K562 (cell line): Measurements from ENCODE around the gene LTK. TPM values are rescaled to one million over a fixed set of nuclear protein-coding genes. Genes with fewer than 3 reads are reported as not detected.

Source experiments
- ATAC-seq: fragments of 200-7000 bp; cut with Tn5 transposase; 3 replicates; pipeline ENCODE4 v1.9.1; 2020; ENCODE audit warnings: moderate library complexity
- BruUV-seq: library from RNA; stranded (reverse); fragments of 400-500 nt; replicated peaks from 2 replicates; lab custom pipeline; 2021; lab: Mats Ljungman, UMichigan
- CTCF ChIA-PET: fragments of 300-600 bp; formaldehyde crosslinking; extraction: SDS; loops from one replicate; lab custom pipeline; 2021; ENCODE audit warnings: low intra/inter-chr PET ratio; lab: Yijun Ruan, JAX
- POLR2A ChIA-PET: fragments of 300-600, 350-650 bp; sonication (Branson Sonifier 250); formaldehyde crosslinking; extraction: SDS; loops from one replicate; lab custom pipeline; 2021; ENCODE audit warnings: antibody characterized with exemption, inconsistent platforms; lab: Yijun Ruan, JAX
- DNase-seq, 4 experiments: peaks; one replicate each; pipeline versions ENCODE4 v3.0.0 to v3.0.0-alpha.2; 2011 to 2018; ENCODE audit warnings: low spot score in 3 of 4, mixed read lengths in 3 of 4; ENCODE audit errors: extremely low read depth in 1 of 4
- FAIRE-seq: peaks from 2 replicates; lab custom pipeline; 2011; peaks lifted over from hg19 to GRCh38; lab: Jason Lieb, UNC
- H2AFZ ChIP-seq: 2 replicates; pipeline ENCODE4 v1.6.0; 2011; ENCODE audit warnings: low read depth, low read length, control low read depth, inconsistent platforms
- H3K27ac ChIP-seq: fragments of 200-600 bp; 3 replicates; pipeline ENCODE4 v1.8.0; 2011; ENCODE audit warnings: low read depth, mild to moderate bottlenecking, control low read depth, inconsistent platforms, low read length, moderate library complexity, mixed read lengths; ENCODE audit errors: extremely low read depth
- H3K27me3 ChIP-seq, 2 experiments: fragments of 300-600 bp in 1 of 2; 2 replicates in 1 of 2; 3 replicates in 1 of 2; pipeline versions ENCODE4 v1.6.0 to v1.8.0; 2011; ENCODE audit warnings: inconsistent platforms in 2 of 2, low read length in 2 of 2, mild to moderate bottlenecking in 1 of 2, mixed read lengths in 1 of 2, moderate library complexity in 1 of 2; ENCODE audit not compliant: control insufficient read depth in 2 of 2, insufficient read depth in 2 of 2
- H3K36me3 ChIP-seq: fragments of 300-600 bp; 3 replicates; pipeline ENCODE4 v1.8.0; 2011; ENCODE audit warnings: mild to moderate bottlenecking, low read length, inconsistent platforms; ENCODE audit not compliant: control insufficient read depth, insufficient read depth
- H3K4me1 ChIP-seq, 2 experiments: fragments of 200-600 bp in 1 of 2; replicated peaks in 1 of 2; 2 replicates in 1 of 2; 3 replicates in 1 of 2; pipeline versions ENCODE4 v1.5.1 to v1.8.0; 2011; ENCODE audit warnings: inconsistent platforms in 2 of 2, low read length in 2 of 2, mild to moderate bottlenecking in 1 of 2, mixed read lengths in 1 of 2, moderate library complexity in 1 of 2; ENCODE audit not compliant: control insufficient read depth in 2 of 2, insufficient read depth in 2 of 2
- H3K4me2 ChIP-seq: 2 replicates; pipeline ENCODE4 v1.6.1; 2011; ENCODE audit warnings: low read length, control low read depth, inconsistent platforms, mixed read lengths; ENCODE audit not compliant: insufficient read depth
- H3K4me3 ChIP-seq: fragments of 200-600 bp; sonication (generic), shearing (Covaris generic); 2 replicates; pipeline ENCODE4 v1.5.1; 2016; ENCODE audit warnings: control low read depth, inconsistent platforms
- H3K79me2 ChIP-seq: fragments of 200-600 bp; 3 replicates; pipeline ENCODE4 v1.8.0; 2011; ENCODE audit warnings: low read length, inconsistent platforms; ENCODE audit not compliant: control insufficient read depth, insufficient read depth
- H3K9ac ChIP-seq, 2 experiments: 2 replicates each; pipeline versions ENCODE4 v1.6.0 to v1.6.1; 2011; ENCODE audit warnings: low read depth in 2 of 2, low read length in 2 of 2, control low read depth in 1 of 2, inconsistent platforms in 1 of 2, mild to moderate bottlenecking in 1 of 2, mixed read lengths in 1 of 2; ENCODE audit not compliant: insufficient read depth in 1 of 2
- H3K9me1 ChIP-seq: one replicate; pipeline ENCODE4 v1.6.0; 2011; ENCODE audit warnings: inconsistent platforms, mild to moderate bottlenecking, low read length, moderate library complexity; ENCODE audit not compliant: control insufficient read depth, insufficient read depth
- H3K9me3 ChIP-seq: replicated peaks from 2 replicates; pipeline ENCODE4 v1.5.1; 2011; ENCODE audit warnings: low read depth, low read length, inconsistent platforms; ENCODE audit not compliant: control insufficient read depth, insufficient read depth
- H4K20me1 ChIP-seq: replicated peaks from 2 replicates; pipeline ENCODE4 v1.6.1; 2011; ENCODE audit warnings: low read length, inconsistent platforms, mixed read lengths; ENCODE audit not compliant: control insufficient read depth, insufficient read depth
- HLTF ChIP-seq: fragments of 450-650 bp; IDR thresholded peaks from 2 replicates; pipeline ENCODE4 v1.6.1; 2016
- SUPT5H ChIP-seq: fragments of 450-650 bp; IDR thresholded peaks from 2 replicates; pipeline ENCODE4 v1.6.1; 2016
- ZC3H4 ChIP-seq: sonication (generic); formaldehyde crosslinking; IDR thresholded peaks from 2 replicates; pipeline ENCODE4 v1.9.0; 2021; ENCODE audit warnings: missing genetic modification reagents, borderline replicate concordance
- WGBS: fragments of 100-300 bp; shearing (Covaris generic); methylation state at CpG from one replicate; pipeline ENCODE4 v1.1.6; 2016; ENCODE audit warnings: low coverage, mixed read lengths; ENCODE audit not compliant: insufficient coverage; ENCODE audit errors: missing lambda C conversion rate; 5-methylcytosine and 5-hydroxymethylcytosine counted together
- in situ Hi-C: fragments of 300-500 bp; cut with MboI; formaldehyde crosslinking; loops from 4 replicates; pipeline ENCODE4 v1.15.0; 2018; ENCODE audit warnings: inconsistent platforms, mixed read lengths
- intact Hi-C: fragments of 100-400 bp; cut with micrococcal nuclease; formaldehyde crosslinking; loops from 2 replicates; pipeline ENCODE4 v1.14.2; 2022
- polyA plus RNA-seq, 8 experiments: library from polyadenylated mRNA; depleted of rRNA in 4 of 8; stranded (reverse) in 5 of 8; unstranded in 3 of 8; fragments of >200 nt; fragmentation: Nextera tagmentation in 2 of 8; fragmentation: Illumina TruSeq in 1 of 8; extraction: Ambion mirVana in 2 of 8; extraction: Trizol in 1 of 8; gene quantifications; 2 replicates each; pipeline versions ENCODE4 v1.2.1 to v1.2.3, GENCODE V29; 2011 to 2014; ENCODE audit warnings: inconsistent platforms in 1 of 8, missing spikeins in 1 of 8
- total RNA-seq, 7 experiments: library from RNA; depleted of rRNA in 6 of 7; stranded (reverse); fragments of >200 nt in 6 of 7; fragmentation: Illumina TruSeq in 2 of 7; extraction: Trizol in 2 of 7; gene quantifications; 2 replicates each; pipeline versions ENCODE4 v1.2.1 to v1.2.3, GENCODE V29; 2011 to 2021; ENCODE audit warnings: low replicate concordance in 1 of 7
- TF ChIP-seq, protein P1 (sequence below): fragments of 450-650 bp; formaldehyde crosslinking; IDR thresholded peaks from 2 replicates; pipeline ENCODE4 v1.4.0; 2022; ENCODE audit warnings: missing genetic modification characterization
- TF ChIP-seq, protein P2 (sequence below): fragments of 450-650 bp; formaldehyde crosslinking; conservative IDR thresholded peaks from 2 replicates; pipeline ENCODE4 v1.4.0; 2022; ENCODE audit warnings: mild to moderate bottlenecking, missing genetic modification characterization
- TF ChIP-seq, protein P3 (sequence below): sonication (generic); formaldehyde crosslinking; IDR thresholded peaks from 2 replicates; pipeline ENCODE4 v1.9.0; 2022; ENCODE audit warnings: mild to moderate bottlenecking, missing genetic modification reagents
- TF ChIP-seq, protein P4 (sequence below), 3 experiments: fragments of 200-800 bp in 1 of 3; sonication (Bioruptor generic) in 1 of 3; sonication (generic) in 1 of 3; formaldehyde crosslinking in 1 of 3; IDR thresholded peaks; 2 replicates each; pipeline versions ENCODE4 v1.6.1 to v1.8.0; 2016 to 2022; ENCODE audit warnings: mild to moderate bottlenecking in 2 of 3, missing compliant biosample characterization in 2 of 3, missing genetic modification characterization in 2 of 3, missing genetic modification reagents in 1 of 3
- TF ChIP-seq, protein P5 (sequence below): fragments of 450-650 bp; formaldehyde crosslinking; IDR thresholded peaks from 2 replicates; pipeline ENCODE4 v1.4.0; 2022; ENCODE audit warnings: missing genetic modification characterization
- TF ChIP-seq, protein P6 (sequence below): fragments of 250-450 bp; sonication (Bioruptor Pico); IDR thresholded peaks from 2 replicates; pipeline ENCODE4 v1.4.0; 2020; ENCODE audit warnings: mild to moderate bottlenecking, moderate library complexity
- TF ChIP-seq, protein P7 (sequence below), 2 experiments: fragments of 200-800 bp in 1 of 2; sonication (Bioruptor generic) in 1 of 2; sonication (generic) in 1 of 2; formaldehyde crosslinking in 1 of 2; IDR thresholded peaks in 1 of 2; conservative IDR thresholded peaks in 1 of 2; 2 replicates each; pipeline versions ENCODE4 v1.5.0 to v1.6.1; 2016 to 2020; ENCODE audit warnings: missing compliant biosample characterization in 1 of 2, missing genetic modification characterization in 1 of 2, missing genetic modification reagents in 1 of 2

The LTK gene
- total and polyA plus RNA-seq, 9 of the 15 experiments (the other 6 are each of a cell fraction or from before 2014, with no cell fraction given), result 0.25 to 4.4 (median 1.8) TPM

DNA sequence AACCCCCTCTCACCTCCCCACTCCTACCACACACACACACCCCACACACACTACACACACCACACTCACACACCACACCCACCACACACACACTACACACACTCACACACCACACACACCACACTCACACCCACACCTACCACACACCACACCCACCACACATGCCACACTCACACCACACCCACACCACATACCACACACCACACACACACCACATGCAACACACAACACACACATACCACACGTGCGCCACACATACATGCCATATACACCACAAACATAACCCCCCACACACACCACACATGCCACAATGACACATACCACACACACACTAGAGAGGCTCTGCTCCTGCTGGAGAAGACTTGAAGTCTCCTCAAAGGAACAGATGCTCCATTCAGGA, 25.8 kb downstream of the LTK start:
- POLR2A ChIA-PET, result no interaction called here
- 0 out of 2 replicates have a peak, but pooled peaks have one; percentile 38 for TF ChIP-seq ZC3H4 (CRISPR knock-in tag)
- TF ChIP-seq, protein P1, sequence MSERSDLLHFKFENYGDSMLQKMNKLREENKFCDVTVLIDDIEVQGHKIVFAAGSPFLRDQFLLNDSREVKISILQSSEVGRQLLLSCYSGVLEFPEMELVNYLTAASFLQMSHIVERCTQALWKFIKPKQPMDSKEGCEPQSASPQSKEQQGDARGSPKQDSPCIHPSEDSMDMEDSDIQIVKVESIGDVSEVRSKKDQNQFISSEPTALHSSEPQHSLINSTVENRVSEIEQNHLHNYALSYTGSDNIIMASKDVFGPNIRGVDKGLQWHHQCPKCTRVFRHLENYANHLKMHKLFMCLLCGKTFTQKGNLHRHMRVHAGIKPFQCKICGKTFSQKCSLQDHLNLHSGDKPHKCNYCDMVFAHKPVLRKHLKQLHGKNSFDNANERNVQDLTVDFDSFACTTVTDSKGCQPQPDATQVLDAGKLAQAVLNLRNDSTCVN (CRISPR knock-in tag), result peak; percentile 84; the same call in 1 of the 2 replicates
- TF ChIP-seq HLTF, result 0 out of 2 replicates have a peak, but pooled peaks have one; percentile 58
- TF ChIP-seq, protein P2, sequence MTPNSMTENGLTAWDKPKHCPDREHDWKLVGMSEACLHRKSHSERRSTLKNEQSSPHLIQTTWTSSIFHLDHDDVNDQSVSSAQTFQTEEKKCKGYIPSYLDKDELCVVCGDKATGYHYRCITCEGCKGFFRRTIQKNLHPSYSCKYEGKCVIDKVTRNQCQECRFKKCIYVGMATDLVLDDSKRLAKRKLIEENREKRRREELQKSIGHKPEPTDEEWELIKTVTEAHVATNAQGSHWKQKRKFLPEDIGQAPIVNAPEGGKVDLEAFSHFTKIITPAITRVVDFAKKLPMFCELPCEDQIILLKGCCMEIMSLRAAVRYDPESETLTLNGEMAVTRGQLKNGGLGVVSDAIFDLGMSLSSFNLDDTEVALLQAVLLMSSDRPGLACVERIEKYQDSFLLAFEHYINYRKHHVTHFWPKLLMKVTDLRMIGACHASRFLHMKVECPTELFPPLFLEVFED (CRISPR knock-in tag), result peak; percentile 88; the same call in 1 of the 2 replicates
- TF ChIP-seq, protein P3, sequence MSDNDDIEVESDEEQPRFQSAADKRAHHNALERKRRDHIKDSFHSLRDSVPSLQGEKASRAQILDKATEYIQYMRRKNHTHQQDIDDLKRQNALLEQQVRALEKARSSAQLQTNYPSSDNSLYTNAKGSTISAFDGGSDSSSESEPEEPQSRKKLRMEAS, result peak; percentile 12; the same call in 1 of the 2 replicates
- TF ChIP-seq, protein P4, sequence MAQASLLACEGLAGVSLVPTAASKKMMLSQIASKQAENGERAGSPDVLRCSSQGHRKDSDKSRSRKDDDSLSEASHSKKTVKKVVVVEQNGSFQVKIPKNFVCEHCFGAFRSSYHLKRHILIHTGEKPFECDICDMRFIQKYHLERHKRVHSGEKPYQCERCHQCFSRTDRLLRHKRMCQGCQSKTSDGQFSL (CRISPR knock-in tag; IDR thresholded peaks at IDR 0.05), result 0 out of 2 replicates have a peak, but pooled peaks have one; percentile 63
- TF ChIP-seq, protein P4 (tag; IDR thresholded peaks at IDR 0.05), result no peak
- TF ChIP-seq, protein P5, sequence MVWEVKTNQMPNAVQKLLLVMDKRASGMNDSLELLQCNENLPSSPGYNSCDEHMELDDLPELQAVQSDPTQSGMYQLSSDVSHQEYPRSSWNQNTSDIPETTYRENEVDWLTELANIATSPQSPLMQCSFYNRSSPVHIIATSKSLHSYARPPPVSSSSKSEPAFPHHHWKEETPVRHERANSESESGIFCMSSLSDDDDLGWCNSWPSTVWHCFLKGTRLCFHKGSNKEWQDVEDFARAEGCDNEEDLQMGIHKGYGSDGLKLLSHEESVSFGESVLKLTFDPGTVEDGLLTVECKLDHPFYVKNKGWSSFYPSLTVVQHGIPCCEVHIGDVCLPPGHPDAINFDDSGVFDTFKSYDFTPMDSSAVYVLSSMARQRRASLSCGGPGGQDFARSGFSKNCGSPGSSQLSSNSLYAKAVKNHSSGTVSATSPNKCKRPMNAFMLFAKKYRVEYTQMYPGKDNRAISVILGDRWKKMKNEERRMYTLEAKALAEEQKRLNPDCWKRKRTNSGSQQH (CRISPR knock-in tag), result peak; percentile 85; the same call in 1 of the 2 replicates
- TF ChIP-seq SUPT5H, result peak; percentile 35; the same call in 1 of the 2 replicates
- TF ChIP-seq, protein P6, sequence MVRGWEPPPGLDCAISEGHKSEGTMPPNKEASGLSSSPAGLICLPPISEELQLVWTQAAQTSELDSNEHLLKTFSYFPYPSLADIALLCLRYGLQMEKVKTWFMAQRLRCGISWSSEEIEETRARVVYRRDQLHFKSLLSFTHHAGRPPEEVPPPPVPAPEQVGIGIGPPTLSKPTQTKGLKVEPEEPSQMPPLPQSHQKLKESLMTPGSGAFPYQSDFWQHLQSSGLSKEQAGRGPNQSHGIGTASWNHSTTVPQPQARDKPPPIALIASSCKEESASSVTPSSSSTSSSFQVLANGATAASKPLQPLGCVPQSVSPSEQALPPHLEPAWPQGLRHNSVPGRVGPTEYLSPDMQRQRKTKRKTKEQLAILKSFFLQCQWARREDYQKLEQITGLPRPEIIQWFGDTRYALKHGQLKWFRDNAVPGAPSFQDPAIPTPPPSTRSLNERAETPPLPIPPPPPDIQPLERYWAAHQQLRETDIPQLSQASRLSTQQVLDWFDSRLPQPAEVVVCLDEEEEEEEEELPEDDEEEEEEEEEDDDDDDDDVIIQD, result no peak
- TF ChIP-seq, protein P7, sequence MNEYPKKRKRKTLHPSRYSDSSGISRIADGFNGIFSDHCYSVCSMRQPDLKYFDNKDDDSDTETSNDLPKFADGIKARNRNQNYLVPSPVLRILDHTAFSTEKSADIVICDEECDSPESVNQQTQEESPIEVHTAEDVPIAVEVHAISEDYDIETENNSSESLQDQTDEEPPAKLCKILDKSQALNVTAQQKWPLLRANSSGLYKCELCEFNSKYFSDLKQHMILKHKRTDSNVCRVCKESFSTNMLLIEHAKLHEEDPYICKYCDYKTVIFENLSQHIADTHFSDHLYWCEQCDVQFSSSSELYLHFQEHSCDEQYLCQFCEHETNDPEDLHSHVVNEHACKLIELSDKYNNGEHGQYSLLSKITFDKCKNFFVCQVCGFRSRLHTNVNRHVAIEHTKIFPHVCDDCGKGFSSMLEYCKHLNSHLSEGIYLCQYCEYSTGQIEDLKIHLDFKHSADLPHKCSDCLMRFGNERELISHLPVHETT (CRISPR knock-in tag; conservative IDR thresholded peaks at IDR 0.05 in 1 of 2, IDR thresholded peaks at IDR 0.05 in 1 of 2), result no peak

More for the DNA sequence above, 25.8 kb downstream of the LTK start:
- H3K27me3 ChIP-seq, result no peaks in the 10 kb centered on the region
- peaks cover 8 to 15% of the 10 kb centered on the region in 2 experiments for H3K4me1 ChIP-seq
- H3K9me1 ChIP-seq, result no peaks in the 10 kb centered on the region
- FAIRE-seq, result no peak
- CTCF ChIA-PET, result no interaction called here
- BruUV-seq, result no TSS peak
- H4K20me1 ChIP-seq, result no peaks in the 10 kb centered on the region
- H3K36me3 ChIP-seq, result peaks cover 5% of the 10 kb centered on the region; the same call in 2 of the 3 replicates
- no peaks in the 10 kb centered on the region for H3K79me2 ChIP-seq
- no peak overlapping the region for H3K4me2 ChIP-seq
- H3K9me3 ChIP-seq, result no peaks in the 10 kb centered on the region
- no peak overlapping the region for H2AFZ ChIP-seq
- in situ Hi-C loops (no loop called here), intact Hi-C loops (no loop called here)
- H3K27ac ChIP-seq, result no peak overlapping the region; the same call in 2 of the 3 replicates
- WGBS, result 72% methylated on average over 2 of the region's 2 CpGs
- H3K4me3 ChIP-seq, result no peak overlapping the region
- no peak for ATAC-seq
- DNase-seq, result no peak
- H3K9ac ChIP-seq, result no peak overlapping the region
